HK-2 (cell line): ENCODE data around the gene GNAI2.
"Not testable (repeated sequence)": the region's sequence is repeated elsewhere in the genome, so short reads cannot be mapped to it uniquely, and the experiment has no call there.

Source experiments
- DNase-seq: peaks from one replicate; pipeline ENCODE4 v3.0.0-alpha.2; 2018; ENCODE audit not compliant: unreplicated experiment

Gene GNAI2

DNA sequence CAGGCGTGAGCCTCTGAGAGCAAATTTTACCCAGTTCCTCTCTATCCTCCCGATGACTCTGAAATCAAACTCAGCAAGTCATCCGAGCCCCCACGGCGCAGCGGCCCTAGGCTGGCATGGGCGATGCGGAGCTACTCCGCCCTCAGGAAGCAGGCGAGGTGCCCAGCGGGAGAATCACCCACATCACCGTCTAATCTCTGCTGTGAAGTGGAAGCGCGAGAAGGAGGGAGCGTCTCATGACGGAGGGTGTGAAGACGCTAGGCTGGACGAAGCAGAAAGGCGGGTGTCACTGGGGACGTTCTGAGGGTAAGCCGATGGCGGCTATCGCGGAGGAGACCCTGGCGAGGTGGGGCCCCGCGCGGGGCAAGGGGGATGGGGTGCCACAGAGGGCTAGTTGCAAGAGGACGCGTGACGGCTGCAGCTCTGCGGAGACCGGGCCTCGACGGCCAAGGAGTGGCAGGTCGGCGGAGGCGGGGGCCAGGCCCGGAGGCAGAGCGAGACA is 9.1 kb upstream of the GNAI2 start:
- peak; percentile 58 for DNase-seq

DNA sequence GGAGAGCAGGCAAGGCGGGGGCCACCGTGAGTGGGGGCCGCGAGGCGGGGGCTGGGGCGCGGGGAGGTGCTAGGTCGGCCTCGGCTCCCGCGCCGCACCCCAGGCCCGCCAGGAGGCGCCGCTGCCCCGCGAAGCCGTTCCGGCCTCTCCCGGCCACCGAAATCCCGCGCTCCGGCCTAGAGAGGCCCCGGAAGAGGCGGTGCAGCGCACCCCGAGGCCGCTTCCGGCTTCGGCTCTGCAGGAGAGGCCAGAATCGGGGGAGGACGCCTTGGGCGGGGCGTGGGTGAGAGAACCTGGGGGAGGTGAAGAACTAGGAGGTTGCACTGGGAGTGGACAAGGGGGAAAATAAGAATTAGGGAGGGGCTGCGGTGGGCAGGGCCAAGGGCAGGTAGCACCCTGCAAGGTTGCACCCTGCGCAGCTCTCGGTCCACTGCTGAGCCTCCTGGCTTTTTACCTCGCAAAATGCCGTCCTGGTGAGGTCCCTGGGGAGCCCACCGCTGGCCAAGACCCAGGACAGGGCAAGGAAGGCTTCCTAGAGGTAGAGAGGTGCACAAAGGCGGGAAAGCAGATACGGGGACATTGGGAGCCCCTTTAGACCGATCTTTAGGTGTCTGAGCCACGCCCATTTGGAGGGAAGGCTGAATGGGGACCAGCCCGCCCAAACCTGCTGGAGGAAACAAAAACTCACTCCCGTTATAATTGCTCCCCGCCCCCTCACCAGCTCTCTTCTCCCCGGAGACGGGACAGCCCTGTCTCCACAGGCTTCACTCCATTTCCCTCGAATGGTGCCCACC is 8.4 kb upstream of the GNAI2 start:
- DNase-seq: peak; percentile 91

DNA sequence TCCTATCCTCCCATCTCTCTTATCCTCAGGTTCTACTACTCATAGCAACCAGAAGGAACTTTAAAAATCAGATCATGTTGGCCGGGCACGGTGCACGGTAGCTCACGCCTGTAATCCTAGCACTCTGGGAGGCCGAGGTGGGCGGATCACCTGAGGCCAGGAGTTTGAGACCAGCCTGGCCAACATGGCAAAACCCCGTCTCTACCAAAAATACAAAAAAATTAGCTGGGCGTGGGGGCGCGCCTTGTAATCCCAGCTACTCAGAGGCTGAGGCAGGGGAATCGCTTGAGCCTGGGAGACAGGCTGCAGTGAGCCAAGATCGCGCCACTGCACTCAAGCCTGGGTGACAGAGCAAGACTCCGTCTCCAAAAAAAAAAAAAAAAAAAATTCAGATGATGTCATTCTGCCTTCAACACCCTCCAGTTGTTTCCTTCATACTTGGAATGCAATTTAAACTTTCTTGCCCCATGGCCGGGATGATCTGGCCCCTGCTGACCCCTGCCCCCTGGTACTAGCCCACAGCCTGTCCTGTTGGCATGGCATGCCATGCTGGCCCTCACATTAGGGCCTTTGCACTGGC is 7.7 kb upstream of the GNAI2 start:
- not testable (repeated sequence) for DNase-seq

DNA sequence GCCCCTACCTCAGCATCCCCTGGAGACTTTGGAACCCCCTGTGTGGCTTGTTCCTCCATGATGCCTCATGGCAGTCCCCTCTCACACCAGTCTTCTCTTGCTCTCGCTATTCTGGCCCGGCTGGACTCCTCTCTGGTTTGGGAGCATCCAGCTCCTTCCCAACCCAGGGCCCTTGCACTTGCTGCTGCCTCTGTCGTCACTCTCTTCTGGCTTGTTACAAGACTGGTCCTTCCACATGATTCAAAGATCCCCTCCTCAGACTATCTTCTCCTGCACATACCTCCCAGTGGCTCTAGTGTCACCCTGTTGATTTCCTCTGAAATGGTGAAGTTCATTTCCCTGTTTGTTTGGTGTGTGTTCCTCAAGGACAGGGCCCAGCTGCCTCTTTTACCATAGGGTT is 6.5 kb upstream of the GNAI2 start:
- DNase-seq: no peak

DNA sequence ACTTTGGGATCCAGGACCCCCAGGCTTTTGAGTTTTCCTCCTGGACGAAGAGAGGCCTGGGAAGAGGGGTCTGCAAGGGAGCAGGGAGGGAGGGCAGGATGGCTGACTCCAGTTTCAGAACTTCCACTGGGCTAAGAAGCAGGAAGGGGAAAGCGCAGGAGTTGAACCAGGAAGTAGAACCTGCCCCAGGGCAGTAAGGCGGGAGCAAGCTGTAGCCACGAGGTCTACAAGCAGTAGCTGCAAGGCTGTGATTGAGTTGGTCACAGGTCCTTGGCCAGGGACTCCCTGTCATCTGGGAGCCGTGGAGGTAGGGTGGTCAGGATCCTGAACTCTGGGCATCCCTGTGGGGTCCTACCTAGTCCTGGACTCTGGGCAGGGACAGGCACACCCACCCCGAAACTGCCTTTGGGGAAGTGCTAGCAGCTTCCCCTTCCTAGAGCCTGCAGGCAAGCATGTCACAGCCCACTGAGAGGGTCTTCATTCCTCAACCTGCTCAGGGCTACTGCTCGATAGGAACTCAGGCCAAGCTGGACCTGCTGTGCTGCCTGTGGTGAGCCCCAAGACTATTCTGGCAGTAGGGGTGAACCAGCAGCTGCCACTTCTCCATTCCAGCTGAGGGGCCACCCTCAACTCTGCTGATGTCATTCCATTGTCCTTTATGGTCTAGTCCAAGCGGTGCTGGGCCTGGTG is 5.8 kb upstream of the GNAI2 start:
- DNase-seq: no peak

DNA sequence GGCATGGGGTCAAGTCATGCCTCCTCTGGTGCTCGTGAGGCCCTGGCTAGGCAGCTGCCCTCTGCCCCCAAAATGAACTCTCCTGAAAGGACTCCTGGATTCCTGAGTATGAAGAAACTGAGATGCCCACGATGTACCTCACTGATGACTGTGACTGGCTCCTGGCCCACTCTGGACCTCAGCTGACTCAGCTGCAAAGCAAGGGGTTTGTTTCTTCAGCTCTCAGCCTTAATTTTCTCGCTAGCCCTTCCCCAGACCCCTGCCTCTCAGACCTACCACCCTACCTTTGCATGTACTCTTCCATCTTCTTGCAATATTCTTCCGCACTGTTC is 5.2 kb upstream of the GNAI2 start:
- no peak for DNase-seq

DNA sequence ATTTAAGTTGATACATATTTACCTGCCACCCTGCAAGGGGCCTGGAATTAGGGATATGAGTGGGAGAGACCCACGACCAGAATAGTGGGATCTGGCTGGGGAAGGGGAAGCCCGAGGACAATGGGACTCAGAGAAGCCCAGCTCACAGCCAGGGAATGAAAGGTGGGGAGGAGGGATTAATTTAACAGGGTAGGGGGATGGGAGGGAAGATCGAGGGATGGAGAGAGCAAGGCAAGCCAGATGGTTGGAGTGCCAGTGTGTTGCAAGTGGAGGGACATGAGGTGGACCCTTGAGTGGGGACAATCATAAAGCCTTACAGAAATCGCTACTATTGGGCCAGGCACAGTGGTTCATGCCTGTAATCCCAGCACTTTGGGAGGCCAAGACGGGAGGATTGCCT is 4.4 kb upstream of the GNAI2 start:
- DNase-seq: no peak

DNA sequence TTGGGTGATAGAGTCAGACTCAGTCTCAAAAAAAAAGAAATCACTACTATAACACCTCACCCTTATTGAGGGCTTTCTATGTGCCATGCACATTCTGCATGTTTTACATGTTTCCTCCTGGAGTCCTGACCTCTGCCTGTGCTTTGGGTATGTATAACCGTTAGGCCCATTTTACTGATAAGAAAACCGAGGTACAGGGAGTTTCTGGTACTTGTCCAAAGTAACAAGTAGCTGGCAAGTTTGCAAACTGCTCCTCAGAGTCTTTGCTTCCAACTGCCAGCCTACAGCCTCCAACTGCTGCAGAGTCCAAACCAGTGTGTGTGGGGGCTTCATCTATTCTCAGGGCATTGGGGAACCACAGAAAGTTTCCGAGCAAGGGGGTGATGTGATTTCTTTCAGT is 3.7 kb upstream of the GNAI2 start:
- no peak for DNase-seq

DNA sequence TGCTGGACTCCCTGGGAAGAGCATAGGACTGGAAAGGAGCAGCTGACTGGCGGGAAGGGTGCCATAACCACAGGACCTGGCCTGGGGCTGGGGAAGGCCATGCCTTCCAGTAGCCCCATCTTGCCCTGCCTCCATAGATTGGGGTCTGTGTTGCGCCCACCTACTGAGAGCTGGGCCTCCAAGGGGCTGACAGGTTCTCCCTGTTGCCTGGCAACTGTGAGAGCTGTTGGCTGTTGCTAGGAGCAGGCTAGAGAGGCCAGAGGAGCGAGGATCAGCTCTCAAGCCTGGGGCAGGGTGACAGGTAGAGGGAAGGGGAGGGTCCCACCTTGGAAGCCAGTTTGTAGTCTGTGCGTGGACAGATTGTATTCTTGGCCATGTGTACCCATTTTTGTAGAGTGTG is 2.8 kb upstream of the GNAI2 start:
- DNase-seq: no peak

DNA sequence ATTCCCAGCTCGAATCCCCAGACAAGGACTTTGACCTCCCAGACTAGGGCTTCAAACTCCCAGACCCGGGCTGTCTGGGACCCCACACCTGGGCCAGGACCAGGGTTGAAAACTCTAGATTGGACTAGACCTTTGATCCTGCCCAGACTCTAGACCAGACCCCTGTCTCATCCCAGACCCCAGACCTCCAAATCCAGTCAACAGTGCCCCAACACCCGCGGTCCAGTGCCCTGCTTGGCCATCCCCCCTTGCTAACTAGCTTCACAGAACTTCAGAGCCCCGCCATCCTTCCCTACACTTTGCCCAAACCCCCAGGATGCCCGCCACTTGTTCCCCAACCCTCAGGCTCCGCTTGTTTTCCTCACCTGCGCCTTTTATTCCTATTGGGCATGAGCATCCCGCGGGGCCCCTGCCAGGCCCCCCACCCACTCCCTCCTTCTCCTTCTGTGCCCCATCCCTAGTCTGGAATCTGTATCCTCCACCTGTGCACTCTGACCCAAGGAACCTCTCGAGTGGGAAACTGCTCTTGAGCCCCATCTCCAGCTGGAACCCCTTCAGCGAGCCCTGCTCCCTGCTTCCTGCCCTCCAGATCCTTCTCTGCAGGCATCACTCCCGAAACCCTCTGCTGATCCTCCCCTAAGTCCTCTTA is 604 bp downstream of the GNAI2 start:
- DNase-seq: no peak

DNA sequence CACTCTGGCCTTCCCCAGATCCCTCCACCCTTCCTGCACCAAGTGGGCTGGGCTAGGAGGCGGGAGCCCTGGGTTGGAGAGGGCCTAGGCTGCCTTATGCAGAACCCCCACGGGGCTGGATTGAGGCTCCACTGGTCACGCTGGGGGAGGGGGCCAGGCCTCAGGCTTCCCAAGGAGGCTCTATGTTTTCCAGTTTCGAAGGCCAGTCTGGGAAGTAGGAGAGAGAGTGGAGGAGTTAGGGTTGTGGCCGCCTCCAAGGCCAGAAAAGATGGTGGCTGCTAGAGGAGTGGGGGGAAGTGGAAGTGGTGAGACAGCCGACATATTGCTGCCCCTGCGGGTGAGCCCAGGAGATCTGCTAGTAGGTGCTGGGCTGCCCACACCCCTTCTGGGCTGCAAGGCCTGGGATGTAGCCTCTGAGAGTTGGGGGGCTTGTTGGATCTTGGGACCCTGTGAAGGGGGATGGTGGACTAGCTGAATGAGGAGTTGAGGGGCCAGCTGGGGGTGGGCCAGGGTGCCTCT is 1.2 kb downstream of the GNAI2 start:
- DNase-seq: peak; percentile 57

DNA sequence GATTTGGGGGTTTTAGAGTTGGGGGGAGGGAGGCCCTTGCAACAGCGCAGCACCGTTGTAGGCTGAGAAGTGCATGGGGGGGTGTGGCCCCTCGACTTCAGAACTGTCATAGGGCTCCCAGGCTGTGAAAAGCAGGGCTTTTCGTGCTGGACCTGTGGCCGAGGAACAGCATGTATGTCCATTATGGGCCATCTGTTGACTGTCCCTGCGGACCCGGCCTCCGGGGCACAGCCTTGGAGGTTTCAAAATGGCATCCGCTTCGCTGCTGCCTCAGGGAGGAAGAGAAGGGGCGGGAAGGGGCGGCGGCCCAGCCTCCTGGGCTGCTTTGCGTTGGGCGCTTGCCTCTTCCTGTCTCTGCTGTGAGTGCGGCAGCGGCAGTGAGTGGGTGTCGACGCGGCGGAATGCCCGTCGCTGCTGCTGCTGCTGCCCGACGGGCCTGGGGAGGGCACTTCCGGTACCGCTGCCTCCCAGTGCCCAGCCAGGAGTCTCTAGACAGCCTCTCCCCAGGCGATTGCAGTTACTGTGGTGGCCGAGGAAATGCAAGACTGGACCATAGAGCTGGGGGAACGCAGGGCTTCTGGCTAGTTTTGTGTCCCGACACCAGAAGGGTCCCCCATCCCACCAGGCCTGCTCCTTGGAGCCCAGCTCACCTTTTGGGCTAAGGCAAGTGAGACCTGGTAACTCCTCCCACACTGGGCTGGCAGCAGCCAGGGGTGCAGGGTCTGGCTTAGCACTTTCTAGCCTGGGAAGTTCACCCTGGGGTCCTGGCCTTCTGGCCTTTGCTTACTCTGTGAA is 1.9 kb downstream of the GNAI2 start:
- peak; percentile 82 for DNase-seq

DNA sequence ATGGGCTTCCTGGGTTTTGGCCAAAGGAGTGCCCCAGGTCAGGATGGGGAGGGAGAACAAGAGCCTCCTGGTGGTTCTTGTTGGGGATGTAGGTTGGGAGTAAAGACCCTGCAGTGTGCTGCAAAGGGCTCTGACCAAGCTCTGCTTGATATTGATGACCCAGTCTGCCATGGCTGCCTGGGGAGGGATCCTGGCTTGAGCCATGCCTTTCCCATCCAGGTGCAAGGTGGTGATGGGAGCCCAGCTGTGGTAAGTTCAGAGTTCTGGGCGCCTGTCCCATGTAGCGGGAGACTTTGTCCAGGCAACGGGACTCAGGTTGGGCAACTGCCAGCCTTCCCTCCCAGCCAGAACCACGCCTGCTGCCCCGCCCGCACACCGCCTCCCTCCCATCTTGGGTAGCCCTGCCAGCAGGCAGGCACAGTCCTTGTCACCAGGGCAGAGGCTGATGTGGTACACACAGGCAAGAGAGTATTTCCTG is 2.6 kb downstream of the GNAI2 start:
- DNase-seq: no peak

DNA sequence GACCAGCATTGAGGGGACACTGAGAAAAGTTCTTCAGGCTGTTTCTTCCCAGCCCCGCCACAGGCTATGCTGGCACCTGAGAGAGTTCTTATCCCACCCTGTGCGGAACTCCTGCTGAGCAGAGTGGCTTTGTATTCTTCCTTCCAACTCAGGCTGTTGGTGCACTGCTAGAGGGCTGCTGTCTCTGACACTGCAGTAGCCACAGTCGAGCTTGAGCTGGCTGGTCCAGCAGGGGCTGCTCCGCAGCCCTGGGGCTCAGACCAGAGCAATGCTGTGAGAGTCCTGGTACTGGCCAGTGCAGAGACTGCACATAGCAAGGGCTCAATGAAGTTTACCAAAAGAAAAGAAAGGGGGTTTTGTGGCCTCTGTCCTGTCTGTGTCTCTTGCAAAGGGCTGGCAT is 3.6 kb downstream of the GNAI2 start:
- DNase-seq: no peak

DNA sequence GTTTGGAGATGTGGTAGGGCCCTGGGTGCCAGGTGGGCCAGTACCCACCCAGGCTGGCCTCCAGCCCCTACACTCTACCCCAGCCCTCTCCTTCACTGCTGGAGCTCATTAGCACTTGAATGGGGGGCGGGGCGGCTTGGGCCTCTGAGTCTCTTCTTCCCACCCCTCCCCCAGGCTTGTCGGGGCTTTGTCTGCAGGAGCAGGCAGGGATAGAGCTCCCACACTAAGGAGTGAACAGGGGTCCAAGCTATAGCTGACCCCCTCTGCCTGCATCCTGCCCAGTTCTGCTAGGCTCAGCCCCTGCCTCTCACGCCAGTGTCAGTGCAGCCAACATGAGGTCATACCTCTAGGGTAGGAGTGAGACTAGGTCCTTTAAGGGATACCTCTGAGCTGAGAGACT is 5.2 kb downstream of the GNAI2 start:
- DNase-seq: no peak

DNA sequence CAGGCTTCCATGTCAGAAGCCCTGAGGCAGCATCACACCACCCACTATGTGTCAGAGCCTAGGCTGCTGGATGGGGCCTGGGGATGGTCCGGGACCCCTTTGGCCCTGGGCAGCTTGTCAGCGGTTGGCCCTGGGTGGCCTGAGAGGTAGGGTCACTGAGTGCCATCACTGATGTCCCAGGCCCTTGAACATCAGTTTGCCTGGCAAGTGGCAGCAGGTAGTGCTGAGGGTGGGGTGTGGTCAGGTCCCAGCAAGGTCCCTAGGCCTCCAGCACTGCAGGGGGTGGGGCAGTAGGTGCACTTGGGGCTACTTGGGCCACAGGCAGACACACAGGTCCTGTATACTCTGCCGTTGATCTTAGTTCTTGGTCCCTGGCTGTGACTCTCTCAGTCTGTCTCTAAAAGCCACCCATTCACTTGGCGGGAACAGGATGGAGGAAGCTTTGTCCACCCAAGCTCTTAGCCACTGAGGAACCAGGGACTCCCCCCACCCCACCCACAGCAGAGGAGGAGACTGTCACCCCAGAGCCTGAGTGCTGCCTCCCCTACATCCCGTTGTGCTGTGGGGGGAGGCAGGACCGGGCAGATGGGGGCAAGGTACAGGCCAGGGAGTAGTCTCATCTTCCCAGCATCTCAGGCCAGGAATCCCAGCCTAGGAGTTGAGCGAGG is 5.8 kb downstream of the GNAI2 start:
- no peak for DNase-seq

DNA sequence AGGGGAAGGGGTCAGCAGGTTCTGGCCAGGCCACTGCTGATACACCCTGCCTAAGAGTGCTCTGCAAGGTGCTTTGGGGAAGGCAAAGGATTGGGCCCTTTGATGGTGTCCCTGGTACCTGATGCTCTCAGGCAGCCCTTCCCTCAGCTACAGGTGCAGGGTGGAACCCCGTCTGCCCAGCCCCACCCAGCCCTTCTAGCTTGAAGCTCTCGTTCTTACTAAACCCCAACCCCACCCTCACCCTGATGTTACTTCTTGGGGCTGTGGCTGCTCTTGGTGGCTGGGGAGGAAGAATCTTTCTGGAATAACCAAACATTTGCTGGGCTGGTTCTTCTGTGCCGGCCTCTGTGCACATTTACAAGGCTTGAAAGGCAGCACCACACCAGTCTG is 6.4 kb downstream of the GNAI2 start:
- no peak for DNase-seq

DNA sequence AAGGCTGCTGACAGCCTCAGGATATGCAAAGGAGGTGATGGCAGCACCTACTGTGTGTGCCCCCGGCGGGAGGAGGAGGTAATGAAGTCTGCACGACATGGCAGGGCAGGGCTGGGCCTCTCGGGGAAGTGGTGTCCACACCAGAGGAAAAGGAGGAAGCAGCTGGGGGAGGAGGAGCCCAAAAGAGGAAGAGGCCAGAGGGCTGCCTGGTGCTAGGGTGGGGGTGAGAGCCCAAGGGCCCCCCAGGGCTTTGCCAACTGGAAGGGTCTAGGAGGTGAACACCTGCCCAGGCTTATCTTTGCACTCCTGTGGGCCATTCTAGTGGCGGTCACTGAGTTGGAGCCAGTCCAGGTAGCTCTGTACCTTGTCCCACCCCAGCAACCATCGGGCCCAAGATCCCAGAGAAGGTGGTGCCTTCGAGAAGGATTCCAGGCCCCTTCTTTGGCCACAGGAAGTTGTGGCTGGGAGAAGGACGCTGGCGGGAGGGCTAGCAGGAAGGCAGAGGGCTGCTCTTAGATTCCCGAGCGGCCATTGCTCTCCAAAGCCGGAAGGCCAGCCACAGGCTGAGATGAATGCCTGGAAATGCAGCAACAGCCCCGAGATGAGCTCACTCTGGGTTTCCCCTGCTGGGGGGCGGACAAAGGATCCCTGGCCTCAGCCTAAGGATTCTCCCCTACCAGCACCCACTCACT is 7.0 kb downstream of the GNAI2 start:
- peak; percentile 71 for DNase-seq

DNA sequence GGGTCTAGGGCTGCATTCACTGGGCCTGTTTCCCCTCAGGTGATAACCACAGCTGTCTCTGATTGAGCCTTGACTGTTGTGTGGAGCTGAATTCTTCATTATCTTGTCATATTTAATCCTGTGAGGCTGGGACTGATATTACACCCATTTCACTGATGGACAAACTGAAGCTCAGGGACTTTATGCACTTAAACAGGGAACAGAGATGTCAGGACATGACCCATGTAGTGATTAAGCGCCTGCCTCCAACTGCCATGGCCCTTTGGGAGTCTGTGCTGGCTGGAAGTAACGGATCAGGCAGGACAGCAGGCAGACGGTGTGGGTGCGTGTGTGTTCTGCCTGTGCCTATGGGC is 7.5 kb downstream of the GNAI2 start:
- DNase-seq: no peak

DNA sequence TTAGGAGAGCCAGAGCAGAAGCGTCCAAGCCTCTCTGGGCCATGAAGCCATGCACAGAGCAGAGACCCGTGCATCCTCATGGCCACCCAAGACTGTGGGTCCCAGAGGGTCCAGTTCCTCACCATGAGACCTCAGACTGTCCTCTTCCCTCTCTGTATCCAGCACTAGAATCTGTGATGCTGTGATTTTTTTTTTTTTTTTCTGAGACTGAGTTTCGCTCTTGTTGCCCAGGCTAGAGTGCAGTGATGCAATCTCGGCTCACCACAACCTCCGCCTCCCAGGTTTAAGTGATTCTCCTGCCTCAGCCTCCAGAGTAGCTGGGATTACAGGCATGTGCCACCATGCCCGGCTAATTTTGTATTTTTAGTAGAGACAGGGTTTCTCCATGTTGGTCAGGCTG is 8.8 kb downstream of the GNAI2 start:
- DNase-seq: not testable (repeated sequence)
